Hepatocyte (in vitro differentiated cells): Measurements from ENCODE around the gene DNM3.

Experiments used
- EZH2phosphoT487 ChIP-seq: fragments of 200-600 bp; sonication (generic); IDR thresholded peaks from one replicate; pipeline ENCODE4 v1.6.1; 2018; ENCODE audit warnings: antibody characterized with exemption, mild to moderate bottlenecking, low read depth, moderate library complexity; ENCODE audit not compliant: unreplicated experiment, severe bottlenecking
- TF ChIP-seq, protein P1 (sequence below): fragments of 200-600 bp; sonication (generic); IDR thresholded peaks from 2 replicates; pipeline ENCODE4 v1.5.1; 2016; ENCODE audit warnings: antibody characterized with exemption, mild to moderate bottlenecking; ENCODE audit not compliant: poor library complexity

DNA sequence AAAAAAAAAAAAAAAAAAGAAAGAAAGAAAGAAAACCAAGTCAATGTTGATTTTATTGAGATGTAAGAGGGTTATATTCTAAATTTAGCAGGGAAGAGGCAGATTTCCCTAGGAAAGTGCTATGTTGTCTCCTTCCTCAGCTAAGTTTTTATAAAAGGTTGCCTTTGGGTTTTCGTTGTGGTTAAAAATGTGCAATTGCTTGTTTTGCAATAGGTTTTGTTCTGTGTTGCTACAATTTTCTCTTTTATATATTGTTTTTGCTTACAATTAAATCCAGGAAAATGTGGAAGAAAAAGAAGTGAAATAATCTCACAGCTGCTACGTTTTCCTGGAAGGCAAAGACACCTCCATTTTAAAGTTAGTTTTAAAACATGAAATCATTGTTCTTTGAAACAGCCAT is 442.5 kb downstream of the DNM3 start:
- TF ChIP-seq, protein P1, sequence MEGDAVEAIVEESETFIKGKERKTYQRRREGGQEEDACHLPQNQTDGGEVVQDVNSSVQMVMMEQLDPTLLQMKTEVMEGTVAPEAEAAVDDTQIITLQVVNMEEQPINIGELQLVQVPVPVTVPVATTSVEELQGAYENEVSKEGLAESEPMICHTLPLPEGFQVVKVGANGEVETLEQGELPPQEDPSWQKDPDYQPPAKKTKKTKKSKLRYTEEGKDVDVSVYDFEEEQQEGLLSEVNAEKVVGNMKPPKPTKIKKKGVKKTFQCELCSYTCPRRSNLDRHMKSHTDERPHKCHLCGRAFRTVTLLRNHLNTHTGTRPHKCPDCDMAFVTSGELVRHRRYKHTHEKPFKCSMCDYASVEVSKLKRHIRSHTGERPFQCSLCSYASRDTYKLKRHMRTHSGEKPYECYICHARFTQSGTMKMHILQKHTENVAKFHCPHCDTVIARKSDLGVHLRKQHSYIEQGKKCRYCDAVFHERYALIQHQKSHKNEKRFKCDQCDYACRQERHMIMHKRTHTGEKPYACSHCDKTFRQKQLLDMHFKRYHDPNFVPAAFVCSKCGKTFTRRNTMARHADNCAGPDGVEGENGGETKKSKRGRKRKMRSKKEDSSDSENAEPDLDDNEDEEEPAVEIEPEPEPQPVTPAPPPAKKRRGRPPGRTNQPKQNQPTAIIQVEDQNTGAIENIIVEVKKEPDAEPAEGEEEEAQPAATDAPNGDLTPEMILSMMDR: no peak
- TF ChIP-seq EZH2phosphoT487: no peak
